ENCODE data around the gene SNX21. TPM values are rescaled to one million over a fixed set of nuclear protein-coding genes. Genes with fewer than 3 reads are reported as not detected.
"Not testable (repeated sequence)": the region's sequence is repeated elsewhere in the genome, so short reads cannot be mapped to it uniquely, and the experiment has no call there.

Gene SNX21
- polyA plus RNA-seq, 1 donor: 11.9 TPM

- no peak for DNase-seq
Observed at GRCh38 chr20:45822857-45823256, 10.7 kb upstream of the SNX21 start.

- DNase-seq: no peak
Observed at GRCh38 chr20:45823949-45824835, 9.4 kb upstream of the SNX21 start.

- no peak for DNase-seq
Observed at GRCh38 chr20:45826381-45827019, 7.1 kb upstream of the SNX21 start.

- no peak for DNase-seq
Observed at GRCh38 chr20:45827030-45827652, 6.5 kb upstream of the SNX21 start, which contains the start of gene TNNC2. TSS of gene TNNC2 (minus strand) at chr20:45827312. CDS start at chr20:45827248, 64 bp downstream.

GRCh38 chr20:45827712-45828111, 5.9 kb upstream of the SNX21 start:
- no peak for DNase-seq

GRCh38 chr20:45828589-45828988, 5.0 kb upstream of the SNX21 start:
- no peak for DNase-seq

GRCh38 chr20:45829673-45830106, 3.9 kb upstream of the SNX21 start:
- not testable (repeated sequence) for DNase-seq

GRCh38 chr20:45832619-45833018, 980 bp upstream of the SNX21 start:
- DNase-seq: no peak

GRCh38 chr20:45833883-45834796, 541 bp downstream of the SNX21 start:
- DNase-seq: peak; percentile 73

GRCh38 chr20:45834797-45835161, 1.2 kb downstream of the SNX21 start:
- no peak for DNase-seq

- DNase-seq: no peak
Observed at GRCh38 chr20:45835329-45835765, 1.7 kb downstream of the SNX21 start.

GRCh38 chr20:45835825-45836224, 2.2 kb downstream of the SNX21 start:
- DNase-seq: no peak

- DNase-seq: no peak
Observed at GRCh38 chr20:45836841-45837240, 3.2 kb downstream of the SNX21 start.

- no peak for DNase-seq
Observed at GRCh38 chr20:45840700-45841198, 7.2 kb downstream of the SNX21 start.

GRCh38 chr20:45841407-45842129, 8.0 kb downstream of the SNX21 start:
- DNase-seq: no peak

GRCh38 chr20:45842169-45842812, 8.7 kb downstream of the SNX21 start:
- no peak for DNase-seq

- no peak for DNase-seq
Observed at GRCh38 chr20:45843506-45843905, 9.9 kb downstream of the SNX21 start.

- DNase-seq: no peak
Observed at GRCh38 chr20:45845452-45845851, 11.9 kb downstream of the SNX21 start.

- no peak for DNase-seq
Observed at GRCh38 chr20:45848421-45848820, 14.8 kb downstream of the SNX21 start.

- no peak for DNase-seq
Observed at GRCh38 chr20:45848969-45849582, 15.5 kb downstream of the SNX21 start.
